Astrocyte (in vitro differentiated cells and primary cell): ENCODE measurements around the gene CFAP97D2. TPM values are rescaled to one million over a fixed set of nuclear protein-coding genes. Genes with fewer than 3 reads are reported as not detected.

Source experiments
- DNase-seq: peaks from one replicate; pipeline ENCODE4 v3.0.0-alpha.2; 2010; ENCODE audit warnings: low read depth
- FAIRE-seq: peaks from 2 replicates; lab custom pipeline; 2011; peaks lifted over from hg19 to GRCh38; lab: Jason Lieb, UNC
- H2AFZ ChIP-seq: 2 replicates; pipeline ENCODE4 v1.6.0; 2012; ENCODE audit warnings: low read depth, low read length, inconsistent platforms
- H3K27ac ChIP-seq: 2 replicates; pipeline ENCODE4 v1.5.1; 2011; ENCODE audit warnings: low read depth, low read length, inconsistent platforms
- H3K27me3 ChIP-seq: 2 replicates; pipeline ENCODE4 v1.6.0; 2011; ENCODE audit warnings: low read length, inconsistent platforms; ENCODE audit not compliant: insufficient read depth
- H3K36me3 ChIP-seq: 2 replicates; pipeline ENCODE4 v1.5.1; 2011; ENCODE audit warnings: low read length, inconsistent platforms; ENCODE audit not compliant: insufficient read depth
- H3K4me1 ChIP-seq: 2 replicates; pipeline ENCODE4 v1.5.1; 2011; ENCODE audit warnings: low read length, inconsistent platforms; ENCODE audit not compliant: insufficient read depth
- H3K4me2 ChIP-seq: 2 replicates; pipeline ENCODE4 v1.6.0; 2012; ENCODE audit warnings: low read length, inconsistent platforms
- H3K4me3 ChIP-seq: 2 replicates; pipeline ENCODE4 v1.5.1; 2011; ENCODE audit warnings: low read depth, mild to moderate bottlenecking, low read length, inconsistent platforms; ENCODE audit not compliant: insufficient read depth
- H3K79me2 ChIP-seq: 2 replicates; pipeline ENCODE4 v1.6.0; 2012; ENCODE audit warnings: mild to moderate bottlenecking, low read length, inconsistent platforms; ENCODE audit not compliant: insufficient read depth
- H3K9ac ChIP-seq: 2 replicates; pipeline ENCODE4 v1.6.0; 2012; ENCODE audit warnings: mild to moderate bottlenecking, low read length, inconsistent platforms
- H3K9me3 ChIP-seq: 2 replicates; pipeline ENCODE4 v1.5.1; 2012; ENCODE audit warnings: low read depth, mild to moderate bottlenecking, low read length, inconsistent platforms; ENCODE audit not compliant: insufficient read depth
- H4K20me1 ChIP-seq: 2 replicates; pipeline ENCODE4 v1.6.0; 2012; ENCODE audit warnings: low read length, inconsistent platforms; ENCODE audit not compliant: insufficient read depth
- H3K27ac Mint-ChIP-seq: one replicate; pipeline ENCODE4 v1.8.0; 2021; ENCODE audit warnings: mild to moderate bottlenecking, mixed read lengths; ENCODE audit not compliant: unreplicated experiment
- H3K27me3 Mint-ChIP-seq: one replicate; pipeline ENCODE4 v1.8.0; 2021; ENCODE audit warnings: low read depth, mixed read lengths; ENCODE audit not compliant: unreplicated experiment
- H3K36me3 Mint-ChIP-seq: one replicate; pipeline ENCODE4 v1.8.0; 2021; ENCODE audit warnings: low read depth, mixed read lengths; ENCODE audit not compliant: unreplicated experiment
- H3K4me1 Mint-ChIP-seq: one replicate; pipeline ENCODE4 v1.8.0; 2021; ENCODE audit warnings: low read depth, mixed read lengths; ENCODE audit not compliant: unreplicated experiment
- H3K4me3 Mint-ChIP-seq: one replicate; pipeline ENCODE4 v1.8.0; 2021; ENCODE audit warnings: mild to moderate bottlenecking, moderate library complexity, mixed read lengths; ENCODE audit not compliant: unreplicated experiment
- H3K9me3 Mint-ChIP-seq: one replicate; pipeline ENCODE4 v1.8.0; 2021; ENCODE audit warnings: mild to moderate bottlenecking, mixed read lengths; ENCODE audit not compliant: unreplicated experiment
- EZH2 ChIP-seq: IDR thresholded peaks from 2 replicates; pipeline ENCODE4 v1.6.1; 2012; ENCODE audit warnings: mild to moderate bottlenecking, low read length, inconsistent platforms; ENCODE audit not compliant: insufficient read depth
- total RNA-seq: library from RNA; stranded (reverse); gene quantifications from 2 replicates; pipeline ENCODE4 v1.2.1, GENCODE V29; 2021
- TF ChIP-seq, protein P1 (sequence below): IDR thresholded peaks from 2 replicates; pipeline ENCODE4 v1.5.1; 2011; ENCODE audit warnings: low read depth, mild to moderate bottlenecking, inconsistent platforms, low read length, moderate library complexity; ENCODE audit not compliant: insufficient read depth

Gene CFAP97D2
- total RNA-seq, 1 donor from 2014 or later = not detected

DNA sequence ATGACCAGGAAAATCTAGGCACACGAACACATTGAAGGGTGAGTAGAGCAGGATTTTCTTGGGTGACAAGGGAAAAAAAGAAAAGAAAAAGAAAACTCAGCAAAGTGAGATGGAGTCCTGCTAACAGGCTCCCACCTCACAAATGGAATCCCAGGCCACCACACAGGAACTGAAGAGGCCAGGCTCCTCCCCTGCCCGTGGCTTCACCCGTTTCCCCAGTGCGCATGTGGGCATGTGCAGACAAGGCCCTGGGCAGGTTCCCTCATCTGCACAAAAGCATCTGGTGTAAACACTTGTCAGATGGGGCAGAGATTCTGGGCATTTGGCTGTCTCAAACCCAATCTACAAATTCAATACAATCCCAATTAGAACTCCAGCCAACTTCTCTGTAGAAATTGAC lies 24.5 kb downstream of the CFAP97D2 start:
- no peaks in the 10 kb centered on the region for H4K20me1 ChIP-seq
- peaks cover 17% of the 10 kb centered on the region for H3K9me3 Mint-ChIP-seq
- H3K4me3 ChIP-seq = no peak overlapping the region
- H3K27ac ChIP-seq = no peak overlapping the region
- H3K79me2 ChIP-seq = no peaks in the 10 kb centered on the region
- no peak overlapping the region for H3K9ac ChIP-seq
- no peaks in the 10 kb centered on the region for H3K36me3 Mint-ChIP-seq
- DNase-seq = no peak
- no peaks in the 10 kb centered on the region for H3K4me1 ChIP-seq
- no peak overlapping the region for H3K27ac Mint-ChIP-seq
- peaks cover 20% of the 10 kb centered on the region for H3K27me3 Mint-ChIP-seq
- H3K4me1 Mint-ChIP-seq = no peaks in the 10 kb centered on the region
- peaks cover 4% of the 10 kb centered on the region for H3K27me3 ChIP-seq
- no peak overlapping the region for H3K4me2 ChIP-seq
- TF ChIP-seq EZH2 = no peak
- peaks cover 8% of the 10 kb centered on the region for H3K9me3 ChIP-seq
- no peak for FAIRE-seq
- no peaks in the 10 kb centered on the region for H3K36me3 ChIP-seq
- H3K4me3 Mint-ChIP-seq = no peak overlapping the region
- H2AFZ ChIP-seq = no peak overlapping the region

DNA sequence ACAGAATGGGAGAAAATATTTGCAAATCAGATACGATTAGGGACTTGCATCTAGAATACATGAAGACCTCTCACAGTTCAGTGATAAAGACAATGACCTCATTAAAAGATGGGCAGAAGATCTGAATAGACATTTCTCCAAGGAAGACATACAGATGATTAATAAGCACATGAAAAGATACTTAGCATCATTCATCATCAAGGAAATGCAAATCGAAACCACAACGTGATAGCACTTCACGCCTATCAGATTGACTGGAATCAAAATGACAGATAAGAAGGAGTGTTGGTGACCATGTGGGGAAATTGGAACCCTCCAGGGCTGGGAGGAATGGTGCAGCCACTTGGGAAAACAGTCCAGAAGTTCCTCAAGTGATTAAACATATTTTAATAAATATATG lies 25.8 kb downstream of the CFAP97D2 start:
- Mint-ChIP-seq H3K4me3 (no peak overlapping the region), H3K9me3 (peaks cover 17% of the 10 kb centered on the region), H3K4me1 (no peaks in the 10 kb centered on the region), H3K27ac (no peak overlapping the region), H3K27me3 (peaks cover 20% of the 10 kb centered on the region), H3K36me3 (no peaks in the 10 kb centered on the region)
- FAIRE-seq (no peak), DNase-seq (no peak)
- Histone ChIP-seq H3K9me3 (peaks cover 8% of the 10 kb centered on the region), H4K20me1 (no peaks in the 10 kb centered on the region), H3K36me3 (no peaks in the 10 kb centered on the region), H3K27me3 (peaks cover 4% of the 10 kb centered on the region), H3K79me2 (no peaks in the 10 kb centered on the region), H3K4me2 (no peak overlapping the region), H3K4me1 (no peaks in the 10 kb centered on the region), H2AFZ (no peak overlapping the region), H3K9ac (no peak overlapping the region), H3K4me3 (no peak overlapping the region), H3K27ac (no peak overlapping the region)
- TF ChIP-seq, protein P1, sequence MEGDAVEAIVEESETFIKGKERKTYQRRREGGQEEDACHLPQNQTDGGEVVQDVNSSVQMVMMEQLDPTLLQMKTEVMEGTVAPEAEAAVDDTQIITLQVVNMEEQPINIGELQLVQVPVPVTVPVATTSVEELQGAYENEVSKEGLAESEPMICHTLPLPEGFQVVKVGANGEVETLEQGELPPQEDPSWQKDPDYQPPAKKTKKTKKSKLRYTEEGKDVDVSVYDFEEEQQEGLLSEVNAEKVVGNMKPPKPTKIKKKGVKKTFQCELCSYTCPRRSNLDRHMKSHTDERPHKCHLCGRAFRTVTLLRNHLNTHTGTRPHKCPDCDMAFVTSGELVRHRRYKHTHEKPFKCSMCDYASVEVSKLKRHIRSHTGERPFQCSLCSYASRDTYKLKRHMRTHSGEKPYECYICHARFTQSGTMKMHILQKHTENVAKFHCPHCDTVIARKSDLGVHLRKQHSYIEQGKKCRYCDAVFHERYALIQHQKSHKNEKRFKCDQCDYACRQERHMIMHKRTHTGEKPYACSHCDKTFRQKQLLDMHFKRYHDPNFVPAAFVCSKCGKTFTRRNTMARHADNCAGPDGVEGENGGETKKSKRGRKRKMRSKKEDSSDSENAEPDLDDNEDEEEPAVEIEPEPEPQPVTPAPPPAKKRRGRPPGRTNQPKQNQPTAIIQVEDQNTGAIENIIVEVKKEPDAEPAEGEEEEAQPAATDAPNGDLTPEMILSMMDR = no peak
- no peak for TF ChIP-seq EZH2

GRCh38 chr13:114208134-114208533 lies 29.1 kb downstream of the CFAP97D2 start:
- no peak overlapping the region for H2AFZ ChIP-seq
- no peaks in the 10 kb centered on the region for H3K4me1 ChIP-seq
- H3K27me3 ChIP-seq = peaks cover 4% of the 10 kb centered on the region
- Mint-ChIP-seq H3K36me3 (no peaks in the 10 kb centered on the region), H3K27ac (no peak overlapping the region), H3K27me3 (peaks cover 13% of the 10 kb centered on the region), H3K9me3 (peaks cover 17% of the 10 kb centered on the region), H3K4me1 (no peaks in the 10 kb centered on the region), H3K4me3 (no peak overlapping the region)
- no peak overlapping the region for H3K27ac ChIP-seq
- H3K9ac ChIP-seq = no peak overlapping the region
- DNase-seq (no peak), FAIRE-seq (no peak)
- H4K20me1 ChIP-seq = no peaks in the 10 kb centered on the region
- peaks cover 8% of the 10 kb centered on the region for H3K9me3 ChIP-seq
- no peaks in the 10 kb centered on the region for H3K79me2 ChIP-seq
- TF ChIP-seq, protein P1 = no peak
- no peak for TF ChIP-seq EZH2
- no peaks in the 10 kb centered on the region for H3K36me3 ChIP-seq
- no peak overlapping the region for H3K4me2 ChIP-seq
- H3K4me3 ChIP-seq = no peak overlapping the region
